CD4-positive, alpha-beta T cell treated with Interleukin-17A for 1 hour (primary cell): ENCODE data around the gene GOLPH3.
"Not testable (repeated sequence)": the region's sequence is repeated elsewhere in the genome, so short reads cannot be mapped to it uniquely, and the experiment has no call there.

Source experiments
- DNase-seq: peaks from one replicate; pipeline ENCODE4 v3.0.0-alpha.2; 2020

Gene GOLPH3

GRCh38 chr5:32132757-32133156 lies 41.4 kb downstream of the GOLPH3 start:
- no peak for DNase-seq

- DNase-seq, result no peak
Observed at GRCh38 chr5:32131604-32132003, 42.5 kb downstream of the GOLPH3 start.

- DNase-seq, result no peak
Observed at GRCh38 chr5:32130865-32131264, 43.3 kb downstream of the GOLPH3 start.

- DNase-seq, result no peak
Observed at GRCh38 chr5:32129074-32129598, 45.0 kb downstream of the GOLPH3 start.

- DNase-seq, result no peak
Observed at GRCh38 chr5:32127711-32128110, 46.4 kb downstream of the GOLPH3 start.

- DNase-seq, result no peak
Observed at GRCh38 chr5:32126691-32127090, 47.4 kb downstream of the GOLPH3 start.

GRCh38 chr5:32123889-32124676 lies 50.0 kb downstream of the GOLPH3 start:
- no peak for DNase-seq

GRCh38 chr5:32123058-32123805 lies 50.9 kb downstream of the GOLPH3 start:
- DNase-seq, result no peak

- not testable (repeated sequence) for DNase-seq
Observed at GRCh38 chr5:32118922-32119321, 55.2 kb downstream of the GOLPH3 start.

- no peak for DNase-seq
Observed at GRCh38 chr5:32116574-32117313, 57.4 kb downstream of the GOLPH3 start.

GRCh38 chr5:32115985-32116384 lies 58.1 kb downstream of the GOLPH3 start:
- DNase-seq, result no peak

- no peak for DNase-seq
Observed at GRCh38 chr5:32110111-32110696, 63.9 kb downstream of the GOLPH3 start.

- DNase-seq, result no peak
Observed at GRCh38 chr5:32109236-32109635, 64.9 kb downstream of the GOLPH3 start.

- DNase-seq, result no peak
Observed at GRCh38 chr5:32108167-32108566, 66.0 kb downstream of the GOLPH3 start.

- no peak for DNase-seq
Observed at GRCh38 chr5:32107291-32107690, 66.8 kb downstream of the GOLPH3 start.

- no peak for DNase-seq
Observed at GRCh38 chr5:32103521-32103920, 70.6 kb downstream of the GOLPH3 start.

- DNase-seq, result no peak
Observed at GRCh38 chr5:32102254-32102986, 71.7 kb downstream of the GOLPH3 start.

GRCh38 chr5:32100691-32101302 lies 73.3 kb downstream of the GOLPH3 start:
- no peak for DNase-seq

- DNase-seq, result no peak
Observed at GRCh38 chr5:32100230-32100629, 73.9 kb downstream of the GOLPH3 start.

GRCh38 chr5:32099486-32100035 lies 74.6 kb downstream of the GOLPH3 start:
- no peak for DNase-seq

GRCh38 chr5:32098890-32099310 lies 75.2 kb downstream of the GOLPH3 start:
- no peak for DNase-seq
